NCI-H146 treated with DMSO at 0.1 percent for 48 hours (cell line): ENCODE data around the gene SHANK2.

Experiments
- DNase-seq: peaks from one replicate; lab custom pipeline; 2025; ENCODE audit not compliant: unreplicated experiment; lab: John Stamatoyannopoulos, UW

Gene SHANK2

DNA sequence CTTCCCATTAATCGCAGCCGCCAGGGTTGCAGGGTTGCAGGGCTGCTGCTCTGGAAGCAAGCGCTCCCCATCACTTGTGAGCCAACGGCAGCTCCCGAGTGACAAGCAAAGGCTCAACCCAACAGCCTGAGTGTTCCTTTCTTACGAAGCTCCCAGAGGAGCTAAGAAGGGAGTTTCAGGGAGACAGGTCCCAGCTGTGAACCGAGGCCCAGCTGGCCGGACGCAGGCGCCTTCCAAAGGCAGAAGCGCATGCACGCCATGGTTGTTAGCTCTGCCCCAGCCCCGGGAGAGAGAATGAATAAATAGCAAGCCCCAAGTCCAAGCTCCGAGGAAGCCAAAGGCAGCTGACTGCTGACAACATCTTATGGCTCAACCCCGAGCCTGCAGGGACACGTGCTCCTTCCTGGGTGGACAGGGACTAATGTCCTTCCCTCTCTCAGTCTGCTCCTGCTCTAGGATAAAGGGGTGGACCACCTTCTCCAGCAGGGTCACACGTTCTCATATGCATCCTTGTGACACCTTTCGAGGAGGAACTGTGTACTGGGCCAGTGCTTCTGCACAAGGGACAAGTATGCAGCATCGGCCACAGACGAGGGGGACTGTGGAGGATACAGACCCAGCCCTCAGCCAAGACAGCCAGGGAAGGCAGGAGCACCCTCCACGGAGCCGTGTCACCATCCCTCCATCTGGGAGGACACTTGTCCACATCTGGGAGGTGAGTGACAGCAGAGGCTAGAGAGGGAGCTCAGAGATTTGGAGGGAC, 29.9 kb downstream of the SHANK2 start:
- DNase-seq: no peak

DNA sequence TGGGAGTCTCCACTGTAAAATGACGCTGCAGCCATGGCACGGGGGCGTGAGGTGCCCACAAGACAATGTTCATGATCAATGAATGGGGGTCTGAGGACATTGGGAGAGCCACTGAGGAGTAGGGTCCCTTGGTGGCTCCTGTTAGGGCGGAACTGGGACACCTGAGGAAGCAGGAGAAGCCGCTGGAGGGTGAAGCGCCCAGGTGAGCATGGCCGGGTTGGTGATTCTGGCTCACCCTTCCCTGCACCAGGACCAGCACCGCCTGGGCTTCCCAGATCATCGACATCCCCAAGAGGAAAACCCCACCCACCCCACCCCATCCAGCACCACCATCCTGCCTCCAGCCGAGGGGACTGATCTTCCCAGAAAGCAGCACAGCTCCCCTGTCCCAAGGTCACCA, 30.6 kb downstream of the SHANK2 start:
- no peak for DNase-seq

DNA sequence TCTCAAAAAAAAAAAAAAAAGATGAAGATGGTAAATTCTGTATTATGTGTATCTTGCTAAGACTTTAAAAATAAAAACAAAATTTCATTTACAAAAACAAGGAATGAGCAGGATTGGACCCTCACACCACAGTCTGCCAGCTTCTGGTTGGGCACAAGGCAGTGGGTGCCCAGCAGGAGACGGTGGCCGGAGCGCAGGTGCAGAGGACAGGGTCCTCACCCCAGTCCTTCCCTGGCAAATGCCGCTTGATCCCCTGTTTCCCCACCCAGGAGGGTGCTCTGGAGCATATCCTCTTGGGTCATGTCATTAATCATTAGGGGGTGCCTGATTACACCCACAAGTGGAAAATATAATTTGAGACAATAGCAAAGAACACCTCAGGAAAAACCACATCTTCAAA, 31.2 kb downstream of the SHANK2 start:
- DNase-seq: no peak

DNA sequence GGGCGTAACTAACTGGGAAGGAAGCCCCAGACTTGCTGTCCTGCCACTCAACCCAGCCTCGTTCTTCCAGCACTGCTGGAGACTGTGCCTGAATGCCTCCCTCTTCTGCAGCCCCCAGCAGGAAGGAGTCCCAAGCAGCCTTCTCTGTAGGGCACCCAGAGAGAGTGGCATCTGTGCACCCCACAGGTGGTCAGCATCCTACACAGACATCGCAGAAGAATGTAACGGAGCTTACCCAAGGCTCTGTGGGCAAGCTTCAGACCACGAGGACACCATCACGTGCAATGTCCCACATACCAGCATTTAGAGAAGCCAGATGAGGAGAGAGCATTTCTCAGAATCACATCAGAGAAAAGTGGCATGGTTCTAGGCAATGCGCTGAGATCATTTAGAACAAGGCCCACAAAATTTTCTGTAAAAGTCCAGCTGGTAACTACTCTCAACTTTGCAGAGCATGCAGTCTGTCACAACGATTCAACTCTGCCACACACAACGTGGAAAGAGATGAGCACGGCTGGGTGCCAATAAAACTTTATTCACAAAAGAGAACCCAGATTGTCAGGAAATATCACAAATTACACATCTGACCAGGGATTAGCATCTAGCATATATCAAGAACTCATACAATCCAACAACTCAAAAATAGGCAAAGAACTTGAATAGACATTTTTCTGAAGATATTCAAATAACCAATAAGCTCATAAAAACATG, 33.4 kb downstream of the SHANK2 start:
- DNase-seq: no peak

DNA sequence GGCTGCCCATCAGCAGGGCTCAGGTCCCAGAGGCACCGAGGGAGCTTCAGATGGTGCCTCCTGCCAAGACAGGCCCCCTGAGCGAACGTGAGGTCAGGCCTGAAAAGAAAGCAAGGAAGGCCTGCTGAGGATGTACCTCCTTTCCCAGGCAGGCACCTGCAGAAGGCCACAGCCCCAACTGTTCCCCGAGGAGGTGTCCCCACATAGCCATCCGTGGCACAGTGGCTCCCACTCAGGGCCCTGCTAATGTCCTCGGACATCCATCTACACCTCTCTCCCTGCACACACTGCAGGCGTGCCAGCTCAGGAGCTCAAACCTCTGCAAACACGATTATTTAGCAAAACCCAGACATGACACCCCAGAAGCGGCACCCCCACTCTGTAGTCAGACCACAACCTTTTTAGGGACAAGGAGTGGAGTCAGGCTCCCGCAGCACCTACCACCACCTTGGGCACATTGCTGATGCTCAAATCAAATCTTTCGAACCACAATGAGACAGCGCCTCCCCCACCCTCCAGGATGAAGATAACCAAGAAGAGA, 36.9 kb downstream of the SHANK2 start:
- DNase-seq: no peak

DNA sequence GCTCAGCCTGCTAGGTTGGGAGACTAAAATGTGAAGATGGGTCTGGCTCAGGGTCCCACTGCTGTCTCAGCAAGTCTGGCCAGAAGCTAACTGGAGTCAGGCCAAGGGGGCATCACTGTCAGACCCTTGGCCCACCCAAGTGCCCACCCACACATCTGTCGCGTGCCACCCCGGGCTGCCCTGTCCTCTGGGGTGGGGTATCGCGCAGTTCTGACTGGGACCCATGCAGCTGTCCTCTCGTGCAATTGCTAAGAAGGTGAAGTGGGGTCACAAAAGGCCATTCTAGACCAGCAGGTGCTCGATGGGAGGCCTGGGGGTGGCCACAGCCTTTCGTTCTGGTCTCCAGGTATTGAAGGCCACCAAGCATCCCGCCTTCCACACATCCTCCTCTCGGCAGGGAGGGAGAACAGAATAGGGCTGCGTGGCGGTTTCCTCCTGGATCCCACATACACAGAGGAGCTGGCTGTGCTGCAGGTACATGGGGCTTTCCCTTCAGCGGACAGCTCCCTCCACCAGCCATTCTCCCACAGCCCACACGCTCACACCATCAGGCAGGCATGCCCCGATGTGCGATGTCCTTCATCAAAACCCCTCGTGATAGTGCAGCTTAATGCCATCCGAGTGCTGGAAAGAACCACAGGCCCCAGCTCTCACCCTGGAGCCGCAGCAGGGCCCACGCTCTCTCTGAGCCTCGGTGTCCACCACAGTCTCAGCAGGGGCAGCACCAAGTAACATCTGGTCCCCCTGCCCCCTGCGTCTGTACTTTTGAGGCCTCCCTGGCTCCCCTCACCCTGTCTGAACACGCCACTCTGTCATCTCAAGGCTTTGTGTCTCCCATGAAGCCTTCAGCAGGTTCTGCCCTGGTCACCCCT, 37.6 kb downstream of the SHANK2 start:
- no peak for DNase-seq

DNA sequence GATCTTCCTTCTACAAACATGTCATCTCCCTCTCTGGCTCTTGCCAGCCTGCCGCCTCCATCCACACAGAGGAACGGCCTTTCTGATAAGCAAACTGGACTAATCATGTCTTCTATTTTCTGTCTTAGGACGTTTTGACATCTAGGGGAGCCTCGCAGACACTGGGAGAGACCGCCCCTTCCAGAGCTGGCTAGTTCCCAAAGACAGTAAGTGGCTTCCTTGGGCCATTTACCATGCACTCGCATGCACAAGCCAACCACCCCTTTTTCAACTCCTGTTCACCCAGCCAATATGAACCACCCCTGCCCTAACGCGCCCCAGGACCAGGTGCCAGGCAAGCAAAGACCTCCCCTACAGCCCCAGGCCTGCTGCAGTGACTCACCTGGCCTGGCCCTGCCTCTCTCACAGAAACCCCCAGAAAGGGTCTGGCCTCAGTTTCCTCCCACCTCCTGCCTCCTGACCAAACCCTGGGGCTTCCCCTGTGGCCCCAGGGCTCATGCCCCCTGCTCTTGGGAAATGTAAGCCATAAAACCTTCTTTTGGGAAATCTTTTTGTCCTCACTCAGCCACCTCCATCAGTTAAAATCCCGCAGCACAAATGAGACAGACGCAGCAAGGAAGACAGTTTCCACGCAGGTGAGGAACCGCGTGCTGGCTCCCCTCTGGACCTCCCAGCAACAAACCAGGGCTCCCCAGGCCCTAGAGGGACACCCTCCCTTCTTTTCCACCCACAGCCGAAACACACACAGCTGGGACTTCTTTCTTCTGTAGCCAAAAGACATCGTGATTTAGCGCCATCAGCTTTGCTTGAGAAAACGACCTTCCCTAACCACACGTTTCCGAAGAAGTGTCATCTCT, 38.5 kb downstream of the SHANK2 start:
- DNase-seq: no peak

DNA sequence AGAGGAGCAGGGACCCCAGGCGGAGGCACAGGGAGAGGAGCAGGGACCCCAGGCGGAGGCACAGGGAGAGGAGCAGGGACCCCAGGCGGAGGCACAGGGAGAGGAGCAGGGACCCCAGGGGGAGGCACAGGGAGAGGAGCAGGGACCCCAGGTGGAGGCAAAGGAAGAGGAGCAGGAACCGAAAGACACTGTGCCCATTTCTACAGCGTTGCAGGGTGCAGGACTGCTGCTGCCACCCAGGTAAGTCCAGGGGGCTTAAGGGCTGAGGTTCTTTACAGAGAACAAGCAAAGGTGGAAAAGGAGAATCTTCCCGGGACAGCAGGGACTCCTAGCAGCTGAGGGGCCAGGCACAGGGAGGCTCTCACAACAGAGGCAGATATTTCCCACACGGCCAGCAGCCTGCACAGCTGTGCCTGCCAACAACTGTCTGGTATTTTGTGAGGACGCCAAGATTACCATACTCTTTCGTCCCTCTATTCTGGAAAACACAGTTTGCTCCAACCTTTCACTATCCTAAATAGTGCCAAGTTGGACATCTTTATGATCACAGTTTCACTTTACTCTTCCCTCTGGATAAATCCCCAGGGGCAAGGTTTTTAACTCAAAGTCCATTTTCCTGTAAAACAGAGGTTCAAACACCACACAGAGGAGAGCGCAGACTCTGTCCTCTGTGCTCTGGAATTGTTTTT, 39.4 kb downstream of the SHANK2 start:
- no peak for DNase-seq

DNA sequence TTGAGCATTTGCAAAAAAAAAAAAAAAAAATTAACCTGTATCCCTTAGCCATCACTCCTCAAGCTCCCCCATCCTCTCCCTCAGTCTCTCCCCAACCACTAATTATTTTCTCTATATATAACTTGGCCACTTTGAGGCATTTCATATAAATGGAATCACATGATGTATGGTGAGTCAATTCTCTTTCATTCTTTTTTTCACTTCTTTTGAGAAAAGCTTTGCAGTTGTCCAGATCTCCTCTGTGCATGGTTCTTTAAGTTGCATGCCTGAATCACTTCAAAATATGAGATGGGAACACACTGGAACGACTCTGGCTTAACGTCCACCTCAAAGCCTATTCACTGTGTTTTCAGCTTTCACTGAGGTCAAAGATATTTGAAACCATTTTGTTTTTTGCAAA, 40.7 kb downstream of the SHANK2 start:
- DNase-seq: no peak

DNA sequence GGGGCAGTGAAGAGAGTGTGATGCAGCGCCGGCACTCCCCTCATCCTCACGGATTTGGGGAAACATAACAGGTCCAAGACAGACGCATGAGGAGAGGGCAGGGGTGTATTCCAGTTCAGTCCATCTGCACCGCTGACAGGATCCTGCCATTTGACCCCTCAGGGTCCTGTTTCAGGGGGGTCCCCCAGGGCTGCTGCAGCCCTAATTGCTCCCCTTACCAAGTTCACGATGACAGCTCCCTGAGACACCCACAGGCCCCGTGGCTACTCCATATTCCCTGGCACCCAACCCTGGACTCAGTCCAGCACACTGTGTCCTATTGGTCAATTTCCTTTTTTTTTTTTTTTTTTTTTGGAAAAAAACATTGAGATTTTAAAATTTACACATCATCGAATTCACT, 41.5 kb downstream of the SHANK2 start:
- DNase-seq: no peak

DNA sequence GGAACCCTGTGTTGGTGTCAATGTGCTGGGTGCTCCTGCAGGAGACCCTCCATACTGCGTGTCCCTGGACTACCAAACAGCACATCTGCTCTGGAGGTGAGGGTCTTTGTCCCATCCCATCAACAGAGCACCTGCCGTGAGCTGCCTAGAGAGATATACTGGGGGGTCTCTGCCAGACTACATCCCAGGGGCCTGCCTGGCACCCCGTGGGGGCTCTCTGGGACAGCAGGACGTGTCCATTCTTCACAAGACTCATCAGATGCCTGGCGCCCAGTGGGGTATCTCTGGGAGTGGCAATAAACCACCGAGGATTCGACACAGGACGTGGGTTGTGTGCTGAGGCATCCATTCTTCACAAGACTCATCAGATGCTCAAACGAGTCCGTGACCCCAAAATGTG, 42.7 kb downstream of the SHANK2 start:
- no peak for DNase-seq

DNA sequence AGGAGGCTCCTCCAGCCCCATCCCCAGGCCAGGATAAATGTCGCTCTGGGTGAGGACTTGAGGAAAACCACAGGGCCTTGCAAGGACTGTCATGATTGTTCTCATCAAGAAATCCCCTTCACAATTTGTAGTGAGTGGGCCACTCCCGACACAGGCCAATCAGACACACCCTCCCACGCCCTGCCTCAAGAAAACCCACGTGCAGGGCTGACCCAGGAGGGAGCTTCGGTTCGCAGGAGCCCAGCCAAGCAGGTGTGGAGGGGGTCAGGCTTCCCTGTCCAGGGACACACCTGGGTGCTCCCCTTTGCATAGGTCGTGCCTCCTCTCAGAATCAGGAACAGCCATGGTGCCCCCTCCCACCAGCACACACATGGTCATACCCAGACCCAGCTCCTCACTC, 43.2 kb downstream of the SHANK2 start:
- DNase-seq: no peak

DNA sequence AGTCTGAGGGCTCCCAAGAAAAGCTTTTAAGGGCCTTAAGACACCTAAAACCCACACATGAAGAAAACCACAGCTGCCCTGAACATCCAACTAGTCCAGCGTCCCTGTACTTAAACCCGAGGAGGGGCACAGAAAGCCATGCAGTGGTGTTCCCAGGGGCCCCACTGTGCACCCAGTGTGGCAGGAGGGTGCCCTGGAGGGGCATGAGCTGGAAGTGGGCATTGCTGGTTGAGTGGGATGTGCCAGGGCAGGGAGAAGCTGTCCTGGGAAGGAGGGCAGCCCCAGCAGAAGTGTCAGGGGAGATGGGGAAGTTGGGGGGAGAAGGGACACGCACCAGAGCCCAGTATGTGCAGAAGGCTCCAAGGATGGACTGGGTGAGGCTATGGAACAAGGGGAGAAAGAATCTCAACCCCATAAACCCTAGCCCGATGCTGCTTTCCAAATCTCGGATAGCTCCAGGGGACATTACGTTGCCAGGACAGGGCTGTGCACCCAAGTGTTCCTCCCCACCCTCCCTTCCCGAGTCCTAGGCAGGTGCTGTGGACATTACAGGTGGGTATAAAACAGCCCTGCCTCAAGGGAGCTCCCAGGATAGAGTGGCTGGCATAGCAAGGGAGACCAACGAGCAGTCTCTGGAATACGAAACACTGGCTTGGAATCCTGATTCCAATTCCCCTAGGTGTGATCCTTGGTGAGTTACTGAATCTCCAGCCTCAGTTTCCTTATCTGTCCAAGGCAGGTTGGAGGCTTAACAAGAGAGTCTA, 44.2 kb downstream of the SHANK2 start:
- DNase-seq: no peak

DNA sequence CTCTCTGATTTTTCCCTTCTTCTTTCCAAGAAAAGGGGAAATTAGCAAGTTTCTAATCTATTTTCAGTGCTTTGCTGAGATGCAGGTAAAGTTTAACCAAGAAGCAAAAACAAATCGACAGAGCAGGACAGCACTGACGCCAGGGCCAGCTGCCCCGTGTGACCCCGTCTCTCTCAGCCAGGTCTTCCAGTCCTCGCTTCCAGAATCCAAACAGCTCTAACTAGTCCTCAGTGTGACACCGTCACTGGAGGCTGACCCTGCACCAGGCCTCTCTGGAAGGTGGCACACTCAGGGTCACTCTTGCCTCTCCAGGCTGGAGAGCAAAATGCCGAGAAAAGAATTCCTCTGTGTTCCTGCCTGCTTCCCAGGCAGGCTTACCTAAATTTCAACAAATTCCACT, 44.8 kb downstream of the SHANK2 start:
- no peak for DNase-seq

DNA sequence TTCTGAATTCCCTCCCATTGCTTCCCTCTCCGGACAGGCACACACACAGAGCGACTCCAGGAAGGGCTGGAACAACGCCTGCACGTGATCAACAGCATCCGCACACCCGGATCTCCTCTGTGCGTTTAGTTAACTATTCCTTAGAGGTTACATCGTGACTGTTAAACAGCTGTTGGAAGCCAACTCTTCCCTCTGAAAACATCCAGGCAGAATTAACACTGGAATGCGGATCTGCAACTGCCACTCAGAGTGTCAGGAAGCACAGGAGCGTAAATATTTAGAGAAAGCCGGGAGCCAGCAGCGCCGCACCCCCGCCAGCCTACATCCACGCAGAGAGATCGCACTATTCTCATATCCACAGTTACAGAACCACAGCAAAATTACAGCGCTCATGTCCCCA, 46.2 kb downstream of the SHANK2 start:
- DNase-seq: no peak

DNA sequence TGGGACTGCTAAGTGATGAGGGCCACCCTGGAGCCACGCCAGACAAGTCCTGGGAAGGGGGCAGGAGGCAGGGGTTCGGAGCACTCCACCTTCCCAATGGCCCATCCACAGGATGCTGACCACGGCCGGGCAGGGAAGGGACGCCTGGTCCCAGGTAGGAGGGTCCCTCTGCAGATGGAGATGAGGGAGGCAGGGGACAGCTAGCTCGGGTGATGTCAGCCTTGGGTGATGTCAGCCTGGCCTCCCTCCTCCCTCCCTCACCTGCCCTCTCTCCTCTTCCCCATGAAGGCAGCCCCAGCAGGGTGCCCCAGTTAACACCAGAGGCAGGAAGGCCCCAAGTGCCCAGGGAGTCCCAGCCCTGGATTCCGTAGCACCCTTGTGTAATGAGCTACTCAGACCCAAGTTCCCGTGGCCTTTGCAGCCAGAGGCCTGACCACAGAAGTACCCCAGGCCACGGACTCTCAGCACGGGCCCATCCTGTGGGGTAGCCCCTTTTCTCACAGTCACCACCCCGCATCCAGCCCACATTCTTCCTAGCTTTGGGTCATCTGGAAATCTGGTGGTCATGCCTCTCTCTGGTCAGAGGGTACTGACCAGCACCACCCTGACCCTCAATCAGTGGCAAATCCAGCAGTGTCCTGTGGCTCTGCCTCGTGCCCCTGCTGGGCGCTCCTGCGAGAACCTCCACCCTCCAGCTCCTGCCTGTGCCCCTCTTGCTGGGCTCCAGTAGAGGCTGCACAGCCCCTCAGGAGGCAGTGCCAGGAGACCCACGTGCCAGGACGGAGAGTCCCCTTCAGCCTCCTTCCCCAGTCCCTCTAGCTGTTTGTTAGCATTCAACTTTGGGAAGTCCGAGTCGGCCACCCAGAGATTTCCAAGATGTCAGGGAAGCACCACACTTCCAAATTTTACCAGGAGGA, 47.4 kb downstream of the SHANK2 start:
- no peak for DNase-seq

DNA sequence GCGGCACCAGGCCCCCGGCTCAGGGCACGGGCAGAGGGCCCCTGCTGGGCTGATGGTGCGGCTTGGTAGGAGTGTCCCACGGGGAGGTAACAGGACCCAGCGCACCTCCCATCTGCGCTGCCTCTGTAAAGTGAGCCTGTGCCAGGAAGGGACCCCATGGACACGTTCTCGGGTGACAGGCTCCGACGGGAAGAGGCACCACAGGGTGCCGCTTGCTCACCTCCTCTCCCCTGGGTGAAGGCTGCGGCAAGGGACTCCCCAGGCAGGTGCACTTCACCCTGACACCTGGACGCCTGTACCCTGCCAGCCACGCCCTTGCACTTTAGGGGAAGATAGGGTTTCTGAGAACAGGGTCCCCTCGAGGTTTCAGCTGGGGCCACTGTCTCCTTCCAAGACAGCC, 48.1 kb downstream of the SHANK2 start:
- DNase-seq: no peak

DNA sequence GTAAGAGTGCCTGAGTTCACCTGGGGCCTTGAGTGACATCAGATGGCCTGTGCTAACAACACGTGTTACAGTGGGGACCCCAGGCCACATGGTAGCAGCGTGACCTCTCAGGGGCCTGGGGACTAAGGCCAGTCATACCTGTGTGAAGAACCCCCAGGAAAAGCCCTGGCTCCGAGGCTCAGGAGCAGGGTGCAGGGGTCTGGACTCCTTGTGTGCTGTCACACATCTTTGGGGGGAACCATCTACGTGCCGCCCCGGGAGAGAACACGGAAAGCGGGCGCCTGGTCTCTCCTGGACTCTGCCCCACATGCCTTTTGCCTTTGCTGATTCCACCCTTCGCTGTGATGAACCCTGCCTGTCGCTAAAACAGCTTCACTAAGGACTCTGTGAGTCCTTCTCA, 48.7 kb downstream of the SHANK2 start:
- no peak for DNase-seq
